A673 (cell line): ENCODE data around the gene ZNF639. TPM values are rescaled to one million over a fixed set of nuclear protein-coding genes. Genes with fewer than 3 reads are reported as not detected.

Source experiments
- BruUV-seq: library from RNA; stranded (reverse); fragments of 400-500 nt; replicated peaks from 2 replicates; lab custom pipeline; 2021; lab: Mats Ljungman, UMichigan
- CTCF ChIA-PET: fragments of 300-600 bp; sonication (Branson Sonifier 250); formaldehyde crosslinking; loops from one replicate; lab custom pipeline; 2022; ENCODE audit warnings: antibody characterized with exemption; lab: Charles Lee
- POLR2A ChIA-PET: fragments of 300-600 bp; sonication (Branson Sonifier 250); formaldehyde crosslinking; loops from one replicate; lab custom pipeline; 2022; ENCODE audit warnings: antibody characterized with exemption; ENCODE audit not compliant: low non-redundant PET; lab: Charles Lee
- DNase-seq: peaks from one replicate; pipeline ENCODE4 v3.0.0-alpha.2; 2015; ENCODE audit warnings: low spot score
- H3K27ac ChIP-seq: fragments of 200-600 bp; sonication (generic); 2 replicates; pipeline ENCODE4 v1.5.1; 2016; ENCODE audit warnings: mixed run types, low read depth, mild to moderate bottlenecking, mixed read lengths, antibody characterized with exemption, low read length; ENCODE audit not compliant: poor library complexity, severe bottlenecking
- H3K27me3 ChIP-seq: fragments of 200-600 bp; sonication (generic); replicated peaks from 2 replicates; pipeline ENCODE4 v1.6.1; 2017; ENCODE audit warnings: mixed run types, low read depth, mild to moderate bottlenecking, mixed read lengths, antibody characterized with exemption, low read length; ENCODE audit not compliant: insufficient read depth, poor library complexity
- H3K36me3 ChIP-seq: fragments of 200-600 bp; sonication (generic); 2 replicates; pipeline ENCODE4 v1.6.1; 2016; ENCODE audit warnings: mixed run types, mild to moderate bottlenecking, mixed read lengths, antibody characterized with exemption, low read length; ENCODE audit not compliant: insufficient read depth, poor library complexity, severe bottlenecking
- H3K4me1 ChIP-seq: fragments of 200-600 bp; sonication (generic); 2 replicates; pipeline ENCODE4 v1.6.1; 2017; ENCODE audit warnings: mixed run types, mild to moderate bottlenecking, mixed read lengths, antibody characterized with exemption, low read length; ENCODE audit not compliant: insufficient read depth, poor library complexity, severe bottlenecking
- H3K4me3 ChIP-seq: fragments of 200-600 bp; sonication (generic); 2 replicates; pipeline ENCODE4 v1.5.1; 2016; ENCODE audit warnings: low read depth, mixed run types, mild to moderate bottlenecking, mixed read lengths, low read length; ENCODE audit not compliant: poor library complexity, severe bottlenecking
- H3K9me3 ChIP-seq: fragments of 200-600 bp; sonication (generic); 2 replicates; pipeline ENCODE4 v1.6.1; 2016; ENCODE audit warnings: mixed run types, low read depth, mild to moderate bottlenecking, mixed read lengths, antibody characterized with exemption, low read length; ENCODE audit not compliant: poor library complexity, severe bottlenecking
- CTCF ChIP-seq: fragments of 300-800, 200-600 bp; sonication (generic); conservative IDR thresholded peaks from 2 replicates; pipeline ENCODE4 v1.5.1; 2017; ENCODE audit warnings: low read depth, mild to moderate bottlenecking, antibody characterized with exemption, low read length, moderate library complexity, mixed read lengths
- EZH2 ChIP-seq: fragments of 200-600 bp; sonication (generic); IDR thresholded peaks from 2 replicates; pipeline ENCODE4 v1.6.1; 2017; ENCODE audit warnings: borderline replicate concordance, low read depth, mild to moderate bottlenecking, mixed read lengths, antibody characterized with exemption, low read length; ENCODE audit not compliant: poor library complexity, severe bottlenecking
- intact Hi-C: fragments of 100-400 bp; cut with micrococcal nuclease; formaldehyde crosslinking; loops from one replicate; pipeline ENCODE4 v1.10.0; 2022; ENCODE audit not compliant: unreplicated experiment
- total RNA-seq: library from RNA; stranded (reverse); gene quantifications from 2 replicates; pipeline ENCODE4 v1.2.3, GENCODE V29; 2021

The ZNF639 gene
- total RNA-seq, 1 experiment from 2014 or later: 47.4 TPM

GRCh38 chr3:179355996-179356395, 33.2 kb downstream of the ZNF639 start:
- Histone ChIP-seq H3K36me3 (peaks cover 61% of the 10 kb centered on the region), H3K4me3 (no peak overlapping the region), H3K4me1 (no peaks in the 10 kb centered on the region), H3K27me3 (no peaks in the 10 kb centered on the region), H3K27ac (no peak overlapping the region), H3K9me3 (no peaks in the 10 kb centered on the region)
- no peak for TF ChIP-seq EZH2
- no peak for TF ChIP-seq CTCF
- ChIA-PET POLR2A (no interaction called here), CTCF (no interaction called here)
- DNase-seq: no peak
- BruUV-seq: no TSS peak
- intact Hi-C loops: no loop called here

GRCh38 chr3:179363332-179363731, 40.5 kb downstream of the ZNF639 start:
- ChIA-PET CTCF (no interaction called here), POLR2A (interaction anchor here (0.6 kb wide), 1 partner anchor 275 kb away, joined by 4 read pairs; no protein-coding TSS in a partner anchor)
- H3K4me3 ChIP-seq: no peak overlapping the region
- H3K9me3 ChIP-seq: no peaks in the 10 kb centered on the region
- no peak for TF ChIP-seq EZH2
- BruUV-seq: no TSS peak
- no peak overlapping the region for H3K27ac ChIP-seq
- DNase-seq: no peak
- intact Hi-C loops: no loop called here
- no peaks in the 10 kb centered on the region for H3K27me3 ChIP-seq
- H3K36me3 ChIP-seq: peaks cover 50% of the 10 kb centered on the region
- H3K4me1 ChIP-seq: no peaks in the 10 kb centered on the region

- no peak for DNase-seq
- no TSS peak for BruUV-seq
- Histone ChIP-seq H3K27me3 (no peaks in the 10 kb centered on the region), H3K9me3 (no peaks in the 10 kb centered on the region), H3K36me3 (peaks cover 31% of the 10 kb centered on the region), H3K27ac (no peak overlapping the region), H3K4me1 (no peaks in the 10 kb centered on the region), H3K4me3 (no peak overlapping the region)
- TF ChIP-seq CTCF (no peak), EZH2 (no peak)
- POLR2A ChIA-PET: interaction anchor here (0.6 kb wide), 1 partner anchor 884 kb away, joined by 4 read pairs; no protein-coding TSS in a partner anchor
- CTCF ChIA-PET: no interaction called here
- intact Hi-C loops: no loop called here
Measured at GRCh38 chr3:179369621-179370020, 46.8 kb downstream of the ZNF639 start.

GRCh38 chr3:179373938-179374337, 51.1 kb downstream of the ZNF639 start:
- no peaks in the 10 kb centered on the region for H3K9me3 ChIP-seq
- no peak for DNase-seq
- intact Hi-C loops: no loop called here
- CTCF ChIA-PET: no interaction called here
- no peaks in the 10 kb centered on the region for H3K27me3 ChIP-seq
- H3K4me1 ChIP-seq: no peaks in the 10 kb centered on the region
- no TSS peak for BruUV-seq
- H3K36me3 ChIP-seq: peaks cover 19% of the 10 kb centered on the region
- H3K27ac ChIP-seq: no peak overlapping the region
- no peak for TF ChIP-seq EZH2
- TF ChIP-seq CTCF: no peak
- POLR2A ChIA-PET: no interaction called here
- no peak overlapping the region for H3K4me3 ChIP-seq
